ENCODE data around the gene FAM3D.

DNA sequence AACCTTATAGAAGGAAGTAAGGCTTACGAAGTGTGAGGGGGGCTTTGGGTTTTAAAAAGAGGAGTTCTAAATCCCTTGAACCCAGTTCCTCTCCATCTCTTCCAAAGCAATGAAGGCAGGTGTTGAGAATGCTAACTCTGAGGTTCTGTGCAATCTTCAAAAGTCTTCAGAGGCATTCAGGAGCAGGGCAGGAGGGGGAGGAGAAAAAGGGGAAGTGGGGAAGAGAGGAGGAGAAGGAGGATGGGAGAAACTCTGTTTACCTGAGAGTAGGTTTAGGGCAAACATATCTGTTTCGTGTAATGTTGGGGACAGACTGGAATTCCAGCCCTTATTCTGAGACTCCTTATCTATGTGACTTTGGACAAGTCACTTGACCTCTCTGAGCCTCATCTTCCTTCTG, 36.9 kb downstream of the FAM3D start:
- TF ChIP-seq, protein P1, sequence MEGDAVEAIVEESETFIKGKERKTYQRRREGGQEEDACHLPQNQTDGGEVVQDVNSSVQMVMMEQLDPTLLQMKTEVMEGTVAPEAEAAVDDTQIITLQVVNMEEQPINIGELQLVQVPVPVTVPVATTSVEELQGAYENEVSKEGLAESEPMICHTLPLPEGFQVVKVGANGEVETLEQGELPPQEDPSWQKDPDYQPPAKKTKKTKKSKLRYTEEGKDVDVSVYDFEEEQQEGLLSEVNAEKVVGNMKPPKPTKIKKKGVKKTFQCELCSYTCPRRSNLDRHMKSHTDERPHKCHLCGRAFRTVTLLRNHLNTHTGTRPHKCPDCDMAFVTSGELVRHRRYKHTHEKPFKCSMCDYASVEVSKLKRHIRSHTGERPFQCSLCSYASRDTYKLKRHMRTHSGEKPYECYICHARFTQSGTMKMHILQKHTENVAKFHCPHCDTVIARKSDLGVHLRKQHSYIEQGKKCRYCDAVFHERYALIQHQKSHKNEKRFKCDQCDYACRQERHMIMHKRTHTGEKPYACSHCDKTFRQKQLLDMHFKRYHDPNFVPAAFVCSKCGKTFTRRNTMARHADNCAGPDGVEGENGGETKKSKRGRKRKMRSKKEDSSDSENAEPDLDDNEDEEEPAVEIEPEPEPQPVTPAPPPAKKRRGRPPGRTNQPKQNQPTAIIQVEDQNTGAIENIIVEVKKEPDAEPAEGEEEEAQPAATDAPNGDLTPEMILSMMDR (IDR thresholded peaks at IDR 0.05) = no peak
- TF ChIP-seq EP300 (IDR thresholded peaks at IDR 0.05) = no peak
